ENCODE measurements around the gene DSTYK.
A peak's percentile ranks its signal among the peaks of the same experiment; 100 is the strongest.

Gene DSTYK, protein sequence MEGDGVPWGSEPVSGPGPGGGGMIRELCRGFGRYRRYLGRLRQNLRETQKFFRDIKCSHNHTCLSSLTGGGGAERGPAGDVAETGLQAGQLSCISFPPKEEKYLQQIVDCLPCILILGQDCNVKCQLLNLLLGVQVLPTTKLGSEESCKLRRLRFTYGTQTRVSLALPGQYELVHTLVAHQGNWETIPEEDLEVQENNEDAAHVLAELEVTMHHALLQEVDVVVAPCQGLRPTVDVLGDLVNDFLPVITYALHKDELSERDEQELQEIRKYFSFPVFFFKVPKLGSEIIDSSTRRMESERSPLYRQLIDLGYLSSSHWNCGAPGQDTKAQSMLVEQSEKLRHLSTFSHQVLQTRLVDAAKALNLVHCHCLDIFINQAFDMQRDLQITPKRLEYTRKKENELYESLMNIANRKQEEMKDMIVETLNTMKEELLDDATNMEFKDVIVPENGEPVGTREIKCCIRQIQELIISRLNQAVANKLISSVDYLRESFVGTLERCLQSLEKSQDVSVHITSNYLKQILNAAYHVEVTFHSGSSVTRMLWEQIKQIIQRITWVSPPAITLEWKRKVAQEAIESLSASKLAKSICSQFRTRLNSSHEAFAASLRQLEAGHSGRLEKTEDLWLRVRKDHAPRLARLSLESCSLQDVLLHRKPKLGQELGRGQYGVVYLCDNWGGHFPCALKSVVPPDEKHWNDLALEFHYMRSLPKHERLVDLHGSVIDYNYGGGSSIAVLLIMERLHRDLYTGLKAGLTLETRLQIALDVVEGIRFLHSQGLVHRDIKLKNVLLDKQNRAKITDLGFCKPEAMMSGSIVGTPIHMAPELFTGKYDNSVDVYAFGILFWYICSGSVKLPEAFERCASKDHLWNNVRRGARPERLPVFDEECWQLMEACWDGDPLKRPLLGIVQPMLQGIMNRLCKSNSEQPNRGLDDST

DNA sequence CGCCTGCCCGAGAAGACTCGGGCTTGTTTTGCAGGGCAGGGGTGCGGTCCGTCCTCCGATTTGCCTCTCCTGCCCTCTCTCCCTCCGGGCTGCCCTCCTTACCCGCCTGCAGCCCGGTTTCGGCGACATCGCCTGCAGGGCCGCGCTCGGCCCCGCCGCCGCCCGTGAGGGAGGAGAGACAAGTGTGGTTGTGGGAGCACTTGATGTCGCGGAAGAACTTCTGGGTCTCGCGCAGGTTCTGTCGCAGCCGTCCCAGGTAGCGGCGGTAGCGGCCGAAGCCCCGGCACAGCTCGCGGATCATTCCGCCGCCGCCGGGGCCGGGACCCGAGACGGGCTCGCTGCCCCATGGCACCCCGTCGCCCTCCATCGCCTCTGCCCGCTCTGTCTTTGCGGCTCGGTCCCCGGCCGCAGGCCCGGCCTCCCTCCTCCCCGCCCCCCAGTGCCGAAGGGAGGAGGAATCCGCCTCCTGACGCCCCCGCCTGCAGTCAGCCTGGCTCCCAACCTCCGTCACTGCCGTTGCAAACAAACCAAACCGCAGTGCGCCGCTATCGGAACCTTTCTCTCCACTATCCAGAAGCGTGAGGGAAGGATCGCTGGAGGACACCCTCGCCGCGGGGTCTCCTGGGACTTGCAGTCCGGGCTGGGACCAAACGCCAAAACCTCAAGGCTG lies at the start of gene DSTYK:
TSS of gene DSTYK (minus strand) at position 534 of the 670 bp plus-strand sequence. CDS start at position 367, 167 bp downstream.
- peak within 1 kb of the TSS; percentile 77 to 94 for H3K4me3 ChIP-seq (ENCODE audit: low read depth in 1 of 2, low read length in 1 of 2)
- H3K36me3 ChIP-seq = no peaks in the 10 kb centered on the region
- peaks cover 43 to 45% of the 10 kb centered on the region in 2 experiments for H3K4me1 ChIP-seq (ENCODE audit: control insufficient read depth in 1 of 2, insufficient read depth in 1 of 2, low read depth in 1 of 2, low read length in 1 of 2)
- H3K9me3 ChIP-seq = no peaks in the 10 kb centered on the region
- no peaks in the 10 kb centered on the region for H3K27me3 ChIP-seq
- peak within 1 kb of the TSS; percentile 97 for H3K27ac ChIP-seq
- TF ChIP-seq, protein P1, sequence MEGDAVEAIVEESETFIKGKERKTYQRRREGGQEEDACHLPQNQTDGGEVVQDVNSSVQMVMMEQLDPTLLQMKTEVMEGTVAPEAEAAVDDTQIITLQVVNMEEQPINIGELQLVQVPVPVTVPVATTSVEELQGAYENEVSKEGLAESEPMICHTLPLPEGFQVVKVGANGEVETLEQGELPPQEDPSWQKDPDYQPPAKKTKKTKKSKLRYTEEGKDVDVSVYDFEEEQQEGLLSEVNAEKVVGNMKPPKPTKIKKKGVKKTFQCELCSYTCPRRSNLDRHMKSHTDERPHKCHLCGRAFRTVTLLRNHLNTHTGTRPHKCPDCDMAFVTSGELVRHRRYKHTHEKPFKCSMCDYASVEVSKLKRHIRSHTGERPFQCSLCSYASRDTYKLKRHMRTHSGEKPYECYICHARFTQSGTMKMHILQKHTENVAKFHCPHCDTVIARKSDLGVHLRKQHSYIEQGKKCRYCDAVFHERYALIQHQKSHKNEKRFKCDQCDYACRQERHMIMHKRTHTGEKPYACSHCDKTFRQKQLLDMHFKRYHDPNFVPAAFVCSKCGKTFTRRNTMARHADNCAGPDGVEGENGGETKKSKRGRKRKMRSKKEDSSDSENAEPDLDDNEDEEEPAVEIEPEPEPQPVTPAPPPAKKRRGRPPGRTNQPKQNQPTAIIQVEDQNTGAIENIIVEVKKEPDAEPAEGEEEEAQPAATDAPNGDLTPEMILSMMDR (IDR thresholded peaks at IDR 0.05) = no peak

DNA sequence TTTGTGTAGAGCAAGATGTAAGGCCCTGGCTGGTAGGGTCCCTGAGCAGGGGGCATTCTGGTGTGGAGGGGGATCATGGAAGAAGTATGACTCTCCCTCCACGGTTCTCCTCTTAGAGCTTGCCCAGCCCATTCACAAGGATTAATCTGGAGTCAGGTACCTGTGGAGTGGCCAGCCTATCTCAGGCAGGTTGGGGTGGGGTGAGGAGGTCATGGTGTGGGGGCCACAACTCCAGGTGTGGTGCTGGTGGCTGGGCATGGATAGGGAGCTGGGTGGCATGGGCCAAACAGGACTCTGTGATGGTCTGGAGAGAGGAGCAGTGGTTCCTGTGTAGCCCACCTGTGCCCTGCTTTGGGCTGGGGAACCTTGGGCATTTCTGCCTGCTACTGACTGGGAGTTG lies 48.5 kb upstream of the DSTYK start:
- peaks cover 36 to 39% of the 10 kb centered on the region in 2 experiments for H3K4me1 ChIP-seq (ENCODE audit: control insufficient read depth in 1 of 2, insufficient read depth in 1 of 2, low read depth in 1 of 2, low read length in 1 of 2)
- no peaks in the 10 kb centered on the region for H3K36me3 ChIP-seq
- H3K27me3 ChIP-seq = peaks cover 17% of the 10 kb centered on the region
- H3K9me3 ChIP-seq = no peaks in the 10 kb centered on the region
- TF ChIP-seq, protein P1 (IDR thresholded peaks at IDR 0.05) = no peak
- no peak overlapping the region for H3K4me3 ChIP-seq (ENCODE audit: low read depth in 1 of 2, low read length in 1 of 2)
- no peak overlapping the region for H3K27ac ChIP-seq

DNA sequence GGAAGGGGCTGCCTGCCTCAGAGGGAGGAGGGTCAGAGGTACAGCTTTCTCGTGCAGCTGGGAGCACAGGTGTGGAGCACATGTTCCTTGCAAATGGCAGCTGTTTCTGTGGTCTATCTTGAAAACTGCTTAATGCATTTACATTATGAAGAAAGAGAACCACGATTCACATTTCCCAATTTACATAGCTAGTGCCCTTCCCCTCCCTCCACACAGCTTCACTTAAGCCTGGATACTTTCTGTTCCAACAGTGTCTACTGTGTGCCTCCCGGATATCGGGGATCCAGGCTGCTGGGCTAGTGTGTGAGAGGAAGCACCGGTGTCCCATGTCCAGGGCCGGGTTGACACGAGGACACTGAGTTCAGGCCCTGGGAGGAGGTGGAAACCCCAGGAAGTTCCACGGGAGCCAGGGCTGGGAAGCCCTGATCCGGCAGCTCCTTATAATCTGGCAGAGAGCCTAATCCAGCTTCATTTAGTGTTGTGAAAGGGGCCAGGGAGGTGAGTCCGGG lies 47.9 kb upstream of the DSTYK start:
- Histone ChIP-seq H3K9me3 (no peaks in the 10 kb centered on the region), H3K4me1 (ENCODE audit: control insufficient read depth in 1 of 2, insufficient read depth in 1 of 2, low read depth in 1 of 2, low read length in 1 of 2) (peaks cover 36 to 39% of the 10 kb centered on the region in 2 experiments), H3K36me3 (no peaks in the 10 kb centered on the region), H3K27me3 (peaks cover 17% of the 10 kb centered on the region), H3K4me3 (ENCODE audit: low read depth in 1 of 2, low read length in 1 of 2) (no peak overlapping the region), H3K27ac (no peak overlapping the region)
- TF ChIP-seq, protein P1 (IDR thresholded peaks at IDR 0.05) = no peak

DNA sequence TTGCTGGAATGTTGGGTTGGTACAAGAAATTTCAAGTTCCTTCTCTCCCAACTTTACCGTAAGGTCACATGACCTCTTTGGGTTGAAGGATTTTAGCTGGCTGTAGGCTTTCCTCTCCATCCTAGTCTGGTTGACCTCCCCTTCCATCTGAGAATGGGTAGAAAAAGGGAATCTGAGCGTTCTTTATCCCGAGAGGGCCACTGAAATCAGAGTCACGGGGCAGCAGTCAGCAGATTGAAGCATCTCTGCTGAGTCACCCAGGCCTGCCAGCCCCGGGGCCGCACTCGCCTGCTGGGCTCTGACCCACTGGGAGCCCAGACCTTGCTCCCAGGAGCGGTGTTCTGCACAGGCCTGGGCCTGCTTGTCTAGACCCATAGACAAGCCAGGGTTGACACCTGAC lies 47.2 kb upstream of the DSTYK start:
- no peaks in the 10 kb centered on the region for H3K9me3 ChIP-seq
- H3K36me3 ChIP-seq = no peaks in the 10 kb centered on the region
- H3K4me3 ChIP-seq (ENCODE audit: low read depth in 1 of 2, low read length in 1 of 2) = no peak overlapping the region
- peaks cover 36 to 39% of the 10 kb centered on the region in 2 experiments for H3K4me1 ChIP-seq (ENCODE audit: control insufficient read depth in 1 of 2, insufficient read depth in 1 of 2, low read depth in 1 of 2, low read length in 1 of 2)
- H3K27me3 ChIP-seq = peaks cover 17% of the 10 kb centered on the region
- TF ChIP-seq, protein P1 (IDR thresholded peaks at IDR 0.05) = no peak
- H3K27ac ChIP-seq = no peak overlapping the region

DNA sequence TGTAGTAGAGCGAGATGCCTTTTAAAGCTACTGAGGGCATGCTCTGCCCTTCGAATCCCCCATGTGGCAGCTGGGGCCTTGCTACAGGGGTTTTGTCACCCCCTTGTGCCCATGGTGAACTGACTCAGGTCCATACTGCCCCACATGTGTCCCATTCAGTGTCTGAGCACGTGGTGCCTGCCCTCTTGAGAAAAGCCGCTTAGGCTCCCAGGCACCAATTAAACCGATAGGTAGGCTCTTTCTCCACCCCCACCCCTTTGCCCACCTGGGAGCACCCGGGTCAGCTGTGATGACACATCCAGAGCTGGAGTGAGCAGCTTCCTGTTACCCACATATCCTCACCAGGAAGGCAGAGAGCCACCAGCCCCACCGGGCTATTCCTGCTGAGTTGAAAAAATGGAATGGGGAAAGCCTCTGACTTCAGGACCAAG lies 46.8 kb upstream of the DSTYK start:
- peaks cover 14% of the 10 kb centered on the region for H3K27me3 ChIP-seq
- TF ChIP-seq, protein P1 (IDR thresholded peaks at IDR 0.05) = no peak
- H3K27ac ChIP-seq = no peak overlapping the region
- no peaks in the 10 kb centered on the region for H3K9me3 ChIP-seq
- H3K4me1 ChIP-seq (ENCODE audit: control insufficient read depth in 1 of 2, insufficient read depth in 1 of 2, low read depth in 1 of 2, low read length in 1 of 2) = peaks cover 36 to 39% of the 10 kb centered on the region in 2 experiments
- no peak overlapping the region for H3K4me3 ChIP-seq (ENCODE audit: low read depth in 1 of 2, low read length in 1 of 2)
- no peaks in the 10 kb centered on the region for H3K36me3 ChIP-seq

Data from neutrophil (primary cell).